Thoracic aorta (tissue), 2 donors: Measurements from ENCODE around the gene GMNN. TPM values are rescaled to one million over a fixed set of nuclear protein-coding genes. Genes with fewer than 3 reads are reported as not detected.

Experiments
- ATAC-seq: fragments of 150-250 bp; one replicate; pipeline ENCODE4 v1.8.0; 2017; ENCODE audit warnings: low read depth; ENCODE audit not compliant: insufficient number of reproducible peaks, low FRiP score
- DNase-seq: peaks from one replicate; pipeline ENCODE4 v3.0.0-alpha.2; 2020; ENCODE audit warnings: low spot score
- H3K27ac ChIP-seq, 2 donors: fragments of 200-600 bp; sonication (generic); 1 replicate in 1 of 2; 2 replicates in 1 of 2; pipeline ENCODE4 v1.5.1; 2016; ENCODE audit warnings: mild to moderate bottlenecking in 2 of 2, moderate library complexity in 2 of 2
- H3K27me3 ChIP-seq: fragments of 200-600 bp; sonication (generic); replicated peaks from 2 replicates; pipeline ENCODE4 v1.6.0; 2016; ENCODE audit warnings: mild to moderate bottlenecking; ENCODE audit not compliant: insufficient read depth
- H3K36me3 ChIP-seq: fragments of 200-600 bp; sonication (generic); one replicate; pipeline ENCODE4 v1.5.1; 2016
- H3K4me1 ChIP-seq, 2 donors: fragments of 200-600 bp; sonication (generic); 1 replicate in 1 of 2; 2 replicates in 1 of 2; pipeline versions ENCODE4 v1.5.1 to v1.6.0; 2016; ENCODE audit warnings: low read depth in 2 of 2, mild to moderate bottlenecking in 1 of 2; ENCODE audit not compliant: control insufficient read depth in 1 of 2
- H3K4me3 ChIP-seq: fragments of 200-600 bp; sonication (generic); 2 replicates; pipeline ENCODE4 v1.5.1; 2016; ENCODE audit warnings: mild to moderate bottlenecking
- H3K9me3 ChIP-seq: fragments of 200-600 bp; sonication (generic); 2 replicates; pipeline ENCODE4 v1.5.1; 2016
- CTCF ChIP-seq: fragments of 200-600 bp; sonication (generic); IDR thresholded peaks from one replicate; pipeline ENCODE4 v1.5.1; 2019; ENCODE audit warnings: antibody characterized with exemption
- total RNA-seq, 2 donors: library from RNA; depleted of rRNA; stranded (reverse); fragments of >200 nt; gene quantifications; one replicate each; pipeline versions ENCODE4 v1.1.0 to v1.2.3, GENCODE V29; 2016

The GMNN gene
- total RNA-seq, 2 donors from 2014 or later, result 5.4 to 6.8 TPM

GRCh38 chr6:24780206-24780605, 5.5 kb downstream of the GMNN start:
- peaks cover 3% of the 10 kb centered on the region for H3K36me3 ChIP-seq
- DNase-seq, result no peak
- no peak overlapping the region for H3K27ac ChIP-seq
- peaks cover 7 to 8% of the 10 kb centered on the region in 2 donors for H3K4me1 ChIP-seq
- H3K4me3 ChIP-seq, result no peak overlapping the region
- no peak for TF ChIP-seq CTCF
- no peaks in the 10 kb centered on the region for H3K9me3 ChIP-seq
- ATAC-seq, result no peak
- H3K27me3 ChIP-seq, result no peaks in the 10 kb centered on the region

- no peak for ATAC-seq
- Histone ChIP-seq H3K9me3 (no peaks in the 10 kb centered on the region), H3K36me3 (peaks cover 11% of the 10 kb centered on the region), H3K27ac (no peak overlapping the region), H3K4me3 (no peak overlapping the region), H3K27me3 (no peaks in the 10 kb centered on the region), H3K4me1 (no peaks in the 10 kb centered on the region)
- DNase-seq, result no peak
- no peak for TF ChIP-seq CTCF
Measured at GRCh38 chr6:24788031-24788665, 13.4 kb downstream of the GMNN start.

DNA sequence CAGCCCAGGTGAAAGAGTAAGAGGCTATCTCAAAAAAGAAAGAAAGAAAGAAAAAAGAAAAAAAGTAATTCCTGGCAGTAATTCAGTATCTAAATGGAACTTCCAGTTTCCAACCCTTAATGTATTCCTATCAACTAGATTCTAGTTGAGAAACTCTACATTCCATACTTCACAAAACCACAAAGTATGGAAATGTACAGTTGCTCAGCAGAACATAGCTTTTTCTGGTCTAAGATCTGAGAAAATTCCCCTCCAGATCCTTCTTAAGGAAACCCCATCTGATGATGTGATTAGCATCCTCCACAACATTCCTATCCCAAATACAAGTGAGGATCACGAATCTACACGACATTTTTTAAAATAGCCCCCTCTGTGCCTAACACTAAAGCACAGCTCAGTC, 20.4 kb downstream of the GMNN start:
- Histone ChIP-seq H3K9me3 (no peaks in the 10 kb centered on the region), H3K27me3 (no peaks in the 10 kb centered on the region), H3K27ac (no peak overlapping the region), H3K4me1 (no peaks in the 10 kb centered on the region), H3K36me3 (no peaks in the 10 kb centered on the region), H3K4me3 (no peak overlapping the region)
- DNase-seq (no peak), ATAC-seq (no peak)
- no peak for TF ChIP-seq CTCF

GRCh38 chr6:24796616-24797290, 22.0 kb downstream of the GMNN start:
- H3K9me3 ChIP-seq, result no peaks in the 10 kb centered on the region
- ATAC-seq (no peak), DNase-seq (no peak)
- H3K27me3 ChIP-seq, result no peaks in the 10 kb centered on the region
- no peaks in the 10 kb centered on the region for H3K4me1 ChIP-seq
- no peak for TF ChIP-seq CTCF
- no peak overlapping the region for H3K4me3 ChIP-seq
- H3K36me3 ChIP-seq, result no peaks in the 10 kb centered on the region
- H3K27ac ChIP-seq, result no peak overlapping the region

DNA sequence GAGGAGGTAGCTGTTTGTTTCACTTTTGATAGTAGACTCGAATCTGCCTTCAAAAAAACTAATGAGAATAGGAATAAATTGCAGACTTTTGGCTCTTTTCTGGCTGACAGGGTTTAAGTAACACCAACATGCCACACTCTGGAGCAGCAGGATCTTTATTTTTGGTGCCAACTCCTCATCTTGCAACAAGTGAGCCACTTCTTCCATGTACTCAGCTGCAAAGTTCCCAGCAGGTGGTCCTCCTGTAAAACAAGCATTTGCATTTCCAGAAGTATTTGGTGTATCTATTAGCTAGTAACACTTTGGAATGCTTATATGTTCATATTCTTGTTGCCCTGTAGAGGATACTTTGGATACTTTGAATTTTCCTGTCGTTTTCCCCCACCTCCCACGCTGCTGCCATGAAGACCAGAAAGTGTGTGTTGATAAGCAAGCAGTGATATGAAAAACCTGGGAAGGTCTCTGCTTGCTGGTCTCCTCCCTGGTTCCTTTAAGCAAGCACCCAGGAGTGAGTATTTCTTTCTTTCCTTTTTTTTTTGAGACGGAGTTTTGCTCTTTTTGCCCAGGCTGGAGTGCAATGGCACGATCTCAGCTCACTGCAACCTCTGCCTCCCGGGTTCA, 23.0 kb downstream of the GMNN start:
- no peaks in the 10 kb centered on the region for H3K36me3 ChIP-seq
- no peak for DNase-seq
- no peak overlapping the region for H3K4me3 ChIP-seq
- no peak for ATAC-seq
- H3K9me3 ChIP-seq, result no peaks in the 10 kb centered on the region
- TF ChIP-seq CTCF, result no peak
- H3K27ac ChIP-seq, result no peak overlapping the region
- H3K4me1 ChIP-seq, result no peaks in the 10 kb centered on the region
- H3K27me3 ChIP-seq, result no peaks in the 10 kb centered on the region
